Retinal pigment epithelial cell (primary cell): ENCODE data around the gene ORMDL1.

Experiments used
- DNase-seq: peaks from one replicate; pipeline ENCODE4 v3.0.0-alpha.2; 2010; ENCODE audit warnings: low read depth
- H3K4me3 ChIP-seq: 2 replicates; pipeline ENCODE4 v1.5.1; 2011; ENCODE audit warnings: mild to moderate bottlenecking, low read length, control low read depth, moderate library complexity
- TF ChIP-seq, protein P1 (sequence below): conservative IDR thresholded peaks from 2 replicates; pipeline ENCODE4 v1.5.1; 2011; ENCODE audit warnings: low read depth, low read length, control low read depth, inconsistent platforms

Gene ORMDL1

GRCh38 chr2:189729430-189729829 lies 54.7 kb downstream of the ORMDL1 start:
- DNase-seq, result no peak
- TF ChIP-seq, protein P1, sequence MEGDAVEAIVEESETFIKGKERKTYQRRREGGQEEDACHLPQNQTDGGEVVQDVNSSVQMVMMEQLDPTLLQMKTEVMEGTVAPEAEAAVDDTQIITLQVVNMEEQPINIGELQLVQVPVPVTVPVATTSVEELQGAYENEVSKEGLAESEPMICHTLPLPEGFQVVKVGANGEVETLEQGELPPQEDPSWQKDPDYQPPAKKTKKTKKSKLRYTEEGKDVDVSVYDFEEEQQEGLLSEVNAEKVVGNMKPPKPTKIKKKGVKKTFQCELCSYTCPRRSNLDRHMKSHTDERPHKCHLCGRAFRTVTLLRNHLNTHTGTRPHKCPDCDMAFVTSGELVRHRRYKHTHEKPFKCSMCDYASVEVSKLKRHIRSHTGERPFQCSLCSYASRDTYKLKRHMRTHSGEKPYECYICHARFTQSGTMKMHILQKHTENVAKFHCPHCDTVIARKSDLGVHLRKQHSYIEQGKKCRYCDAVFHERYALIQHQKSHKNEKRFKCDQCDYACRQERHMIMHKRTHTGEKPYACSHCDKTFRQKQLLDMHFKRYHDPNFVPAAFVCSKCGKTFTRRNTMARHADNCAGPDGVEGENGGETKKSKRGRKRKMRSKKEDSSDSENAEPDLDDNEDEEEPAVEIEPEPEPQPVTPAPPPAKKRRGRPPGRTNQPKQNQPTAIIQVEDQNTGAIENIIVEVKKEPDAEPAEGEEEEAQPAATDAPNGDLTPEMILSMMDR, result no peak

DNA sequence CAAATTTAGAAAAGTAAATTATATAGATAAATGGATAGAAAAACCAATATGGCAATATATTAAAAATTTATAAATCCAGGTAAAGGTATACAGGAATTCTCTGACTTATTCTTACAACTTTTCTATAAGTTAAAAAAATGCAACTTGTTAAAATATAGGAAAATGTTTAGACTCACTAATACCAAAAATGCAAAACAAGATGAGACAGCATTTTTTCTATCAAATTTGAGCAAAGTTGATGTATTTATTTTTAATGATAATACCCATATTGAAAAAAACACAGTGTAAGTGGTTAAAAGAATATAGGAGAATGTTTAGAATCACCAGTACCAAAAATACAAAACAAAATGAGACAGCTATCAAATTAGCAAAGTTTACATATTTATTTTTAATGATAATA lies 57.3 kb downstream of the ORMDL1 start:
- DNase-seq, result no peak
- no peak overlapping the region for H3K4me3 ChIP-seq
- TF ChIP-seq, protein P1, result no peak

More at GRCh38 chr2:189729430-189729829, 54.7 kb downstream of the ORMDL1 start:
- H3K4me3 ChIP-seq, result no peak overlapping the region

- no peak overlapping the region for H3K4me3 ChIP-seq
- TF ChIP-seq, protein P1, result no peak
- DNase-seq, result no peak
These were observed 57.9 kb downstream of the ORMDL1 start for GRCh38 chr2:189726271-189726670.

DNA sequence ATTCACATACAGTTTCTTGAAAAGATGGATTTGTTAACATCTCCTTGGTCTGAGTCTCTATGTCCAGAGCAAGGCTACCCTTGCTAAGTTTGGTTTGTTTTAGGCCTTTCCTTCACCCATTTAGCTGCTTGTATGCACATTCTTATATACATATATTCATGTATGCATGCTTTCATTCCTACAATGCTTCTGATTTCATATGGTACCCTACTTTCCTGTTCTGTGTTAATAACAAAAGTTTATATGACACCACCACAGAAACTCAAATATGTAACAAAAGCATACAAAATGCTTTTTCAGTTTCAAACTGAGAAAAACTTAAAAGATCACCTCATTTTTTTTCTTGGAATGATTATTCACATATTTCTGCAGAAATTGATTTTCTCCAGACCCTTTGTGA lies 60.9 kb downstream of the ORMDL1 start:
- TF ChIP-seq, protein P1, result no peak
- no peak overlapping the region for H3K4me3 ChIP-seq
- DNase-seq, result no peak
